ENCODE measurements around the gene COL27A1.
"Not testable (repeated sequence)": the region's sequence is repeated elsewhere in the genome, so short reads cannot be mapped to it uniquely, and the experiment has no call there.

COL27A1 gene

DNA sequence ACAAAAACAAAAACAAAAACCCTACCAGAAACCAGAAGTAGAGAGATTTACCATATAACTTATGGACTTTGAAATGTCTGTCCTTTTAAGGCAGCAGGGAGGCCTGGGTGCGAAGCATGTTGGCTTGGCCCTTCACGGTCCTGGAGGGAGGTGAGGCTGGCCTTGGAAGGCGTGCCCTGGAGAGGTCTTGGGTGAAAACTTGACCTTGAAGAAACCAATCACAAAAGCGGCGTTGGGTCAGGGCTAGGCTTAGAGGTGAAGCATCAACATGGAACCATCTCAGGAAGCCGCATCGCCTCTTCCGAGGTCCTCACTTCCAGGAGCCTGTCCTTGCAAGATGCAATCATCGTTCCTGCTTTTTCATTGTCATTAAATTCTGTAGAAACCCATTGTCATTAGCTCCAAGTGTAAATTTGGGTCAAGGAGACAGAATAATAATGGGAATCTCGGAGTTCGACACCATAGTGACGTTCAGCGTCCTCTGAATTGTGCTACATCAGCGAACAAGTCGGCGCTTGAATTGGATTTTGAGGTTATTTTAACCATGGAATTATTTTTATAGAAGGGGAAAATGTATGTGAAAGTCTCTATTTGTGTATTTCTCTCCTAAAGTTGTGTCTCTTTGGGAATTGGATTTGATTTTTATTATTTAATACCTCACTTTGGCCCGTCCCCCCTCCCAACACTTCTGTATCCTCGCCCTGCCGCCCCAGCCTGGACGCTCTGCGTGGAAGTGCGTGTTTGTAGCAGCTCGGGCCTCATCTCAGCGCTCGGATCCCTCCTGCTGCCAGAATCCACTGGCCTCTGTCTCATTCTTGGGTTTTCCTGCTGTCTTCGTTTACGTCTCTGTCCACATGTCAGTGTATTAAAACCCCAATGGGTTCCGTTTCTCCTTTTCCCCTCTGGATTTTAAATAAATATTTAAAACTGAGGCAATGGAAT is 156.5 kb downstream of the COL27A1 start:
- DNase-seq, result no peak

DNA sequence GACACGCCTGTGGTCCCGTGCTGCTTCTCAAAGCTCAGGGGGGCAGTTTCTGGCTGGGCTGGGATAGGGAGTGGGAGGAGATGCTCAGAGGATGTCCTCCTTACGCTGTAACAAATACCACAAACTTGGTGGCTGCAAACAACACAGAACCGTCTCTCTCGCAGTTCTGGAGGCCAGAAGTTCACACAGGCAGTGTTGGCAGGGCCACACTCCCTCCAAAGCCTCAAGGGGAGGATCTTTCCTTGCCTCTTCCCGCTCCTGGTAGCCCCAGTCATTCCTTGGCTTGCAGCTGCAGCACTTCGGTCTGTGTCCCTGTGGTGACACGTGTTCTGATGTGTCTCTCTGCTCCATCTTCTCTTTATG is 157.2 kb downstream of the COL27A1 start:
- DNase-seq, result no peak

DNA sequence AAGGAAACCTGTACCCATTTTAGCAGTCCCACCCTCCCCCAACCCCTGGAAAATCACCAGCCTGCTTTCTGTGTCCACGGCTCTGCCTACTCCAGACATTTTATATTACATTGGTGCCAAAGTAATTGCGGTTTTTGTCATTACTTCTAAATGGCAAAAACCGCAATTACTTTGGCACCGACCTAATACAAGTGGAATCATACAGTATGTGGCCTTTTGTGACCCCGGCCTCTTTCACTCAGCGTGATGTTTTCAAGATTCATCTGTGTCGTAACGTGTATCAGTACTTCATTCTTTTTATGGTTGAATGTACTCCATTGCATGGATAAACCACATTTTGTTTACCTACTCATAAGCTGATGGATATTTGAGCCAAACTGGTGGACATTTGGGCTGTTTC is 157.8 kb downstream of the COL27A1 start:
- DNase-seq, result no peak

DNA sequence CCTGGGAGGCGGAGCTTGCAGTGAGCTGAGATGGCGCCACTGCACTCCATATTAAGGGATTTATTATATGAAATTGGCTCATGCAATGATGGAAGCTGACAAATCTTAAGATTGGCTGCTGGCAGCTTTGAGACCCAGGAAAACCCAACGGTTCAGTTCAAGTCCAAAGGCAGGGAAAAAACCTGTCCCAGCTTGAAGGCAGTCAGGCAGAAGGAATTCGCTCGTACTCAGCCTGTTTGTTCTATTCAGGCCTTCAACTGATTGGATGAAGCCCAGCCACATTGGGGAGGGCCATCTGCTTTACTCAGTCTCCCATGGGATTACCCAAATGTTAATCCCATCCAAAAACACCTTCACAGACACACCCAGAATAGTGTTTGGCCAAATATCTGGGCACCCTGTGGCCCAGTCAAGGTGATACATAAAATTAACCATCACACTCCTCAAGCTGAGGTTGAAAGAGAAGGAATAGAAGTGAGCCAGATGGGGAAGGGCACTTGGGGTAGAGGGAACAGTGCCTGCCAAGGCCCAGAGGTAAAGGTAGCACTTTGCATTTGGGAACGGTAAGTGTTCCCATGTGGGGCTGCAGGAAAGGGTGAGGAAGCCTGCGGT is 159.0 kb downstream of the COL27A1 start:
- no peak for DNase-seq

DNA sequence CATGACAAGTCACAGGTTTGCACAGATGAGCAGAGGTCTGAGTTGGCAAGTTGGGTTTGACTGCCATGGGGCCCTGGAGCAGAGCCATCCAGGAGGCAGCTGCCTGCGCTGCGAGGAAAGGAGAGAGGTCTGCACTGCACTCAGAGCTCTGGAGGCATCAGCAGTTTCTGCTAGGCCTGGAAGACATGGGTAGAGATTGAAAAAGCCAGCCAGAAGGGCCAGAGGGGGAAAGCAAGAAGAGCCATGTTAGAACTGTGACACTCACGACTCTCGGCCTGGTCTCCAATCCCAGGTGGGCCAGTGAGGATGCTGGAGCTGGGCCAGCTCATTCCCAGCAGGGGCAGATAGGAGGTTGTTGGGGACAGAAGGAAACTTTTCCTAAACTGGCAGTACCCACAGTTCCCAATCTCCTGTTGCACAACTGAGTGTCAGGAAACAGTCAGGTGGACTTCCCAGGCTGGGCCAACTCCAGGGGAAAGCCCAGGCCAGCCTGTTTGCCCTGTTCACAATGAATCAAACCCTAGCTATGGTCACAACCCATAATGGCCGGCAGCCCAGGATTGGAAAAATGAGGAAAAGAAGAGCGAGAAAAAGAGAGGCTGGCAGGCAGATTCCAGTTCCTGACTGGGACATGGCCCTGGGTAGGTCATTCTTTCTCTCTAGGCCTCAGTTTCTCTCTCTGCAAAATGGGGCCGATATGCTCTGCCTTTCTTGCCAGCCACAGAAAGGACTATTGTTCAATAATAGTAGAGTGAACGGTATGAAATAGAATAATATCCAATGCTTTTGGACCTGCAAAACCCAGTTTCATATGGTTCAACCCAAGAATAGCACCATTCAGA is 159.8 kb downstream of the COL27A1 start:
- no peak for DNase-seq

DNA sequence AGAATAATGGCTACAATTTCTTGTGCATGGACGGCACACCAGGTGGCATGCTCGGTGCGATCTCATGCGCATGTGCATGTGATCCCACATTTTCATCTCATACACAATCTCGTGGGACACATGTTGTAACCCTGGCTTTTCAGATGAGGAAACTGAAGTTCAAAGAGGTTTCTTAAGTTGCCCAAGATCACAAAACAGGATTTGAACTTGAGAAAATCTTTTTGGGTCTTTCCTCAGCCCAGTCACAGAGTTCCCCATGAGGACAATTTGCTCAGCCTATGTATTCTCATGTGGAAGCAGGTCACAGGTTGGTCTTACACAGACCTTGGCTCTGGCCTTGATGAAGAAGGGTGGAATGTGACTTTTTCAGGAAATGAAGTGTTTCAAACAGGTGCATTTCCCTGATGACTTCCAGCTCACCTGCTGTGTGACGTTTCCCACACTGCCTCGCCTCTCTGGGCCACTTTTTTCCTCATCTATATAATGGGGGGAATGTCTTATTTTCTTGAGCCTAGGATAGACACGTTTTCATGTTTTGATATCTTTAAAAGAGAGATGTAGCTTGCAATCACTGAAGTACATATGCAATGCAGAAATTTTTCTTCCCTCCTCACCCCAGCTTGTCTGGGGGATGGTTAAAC is 160.5 kb downstream of the COL27A1 start:
- DNase-seq, result no peak

DNA sequence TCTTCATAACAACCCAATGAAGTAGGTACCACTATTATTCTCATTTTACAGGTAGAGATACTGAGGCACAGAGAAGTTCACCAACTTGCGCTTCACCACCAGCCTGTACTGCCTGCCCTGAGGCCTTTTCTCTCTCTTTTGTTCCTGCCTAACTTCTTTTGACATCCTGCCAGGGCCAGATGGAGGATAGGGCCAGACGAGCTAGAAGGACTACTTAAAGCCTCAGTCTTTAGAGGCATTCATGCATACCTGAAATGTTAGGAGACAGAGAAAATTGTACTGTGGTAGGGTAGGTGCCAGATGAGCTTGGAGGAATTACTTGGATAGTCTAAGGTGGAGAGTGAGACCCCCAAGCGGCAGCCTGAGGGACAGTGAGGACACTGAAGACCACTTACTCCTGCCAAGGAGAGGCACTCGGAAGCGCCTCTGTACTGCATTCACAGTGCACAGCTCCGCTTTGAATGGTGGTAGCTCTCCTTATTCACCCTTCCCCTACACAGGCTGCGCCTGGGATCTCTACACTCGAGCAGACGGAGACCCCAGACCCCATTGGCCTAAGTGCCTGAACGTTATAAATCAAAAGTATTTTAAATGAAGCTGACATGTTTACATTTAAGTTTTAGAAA is 161.4 kb downstream of the COL27A1 start:
- DNase-seq, result peak; percentile 9

DNA sequence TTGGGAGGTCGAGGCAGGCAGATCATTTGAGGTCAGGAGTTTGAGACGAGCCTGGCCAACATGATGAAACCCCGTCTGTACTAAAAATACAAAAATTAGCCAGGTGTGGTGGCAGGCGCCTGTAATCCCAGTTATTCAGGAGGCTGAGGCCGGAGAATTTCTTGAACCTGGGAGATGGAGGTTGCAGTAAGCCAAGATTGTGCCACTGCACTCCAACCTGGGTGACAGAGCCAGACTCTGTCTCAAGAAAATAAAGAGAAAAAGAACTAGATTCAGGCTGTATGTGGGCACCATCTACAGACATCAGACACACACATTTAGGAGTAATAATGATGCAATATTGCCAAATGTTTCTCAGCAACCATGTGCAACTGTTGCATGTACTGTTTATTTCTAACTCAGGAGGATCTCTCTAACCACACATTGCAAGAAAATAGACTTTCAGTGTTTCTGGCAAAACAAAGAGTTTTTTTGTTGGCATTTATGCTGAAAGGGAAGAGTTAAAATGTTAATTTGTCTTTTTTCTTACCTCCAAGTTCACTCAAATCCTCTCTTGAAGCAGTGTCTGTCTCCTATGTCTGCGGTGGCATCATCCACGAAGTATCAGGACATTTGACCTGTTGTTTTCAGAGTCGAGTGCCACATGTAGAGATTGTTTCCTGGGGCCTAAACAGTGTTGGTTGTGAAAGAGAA is 162.5 kb downstream of the COL27A1 start:
- no peak for DNase-seq

DNA sequence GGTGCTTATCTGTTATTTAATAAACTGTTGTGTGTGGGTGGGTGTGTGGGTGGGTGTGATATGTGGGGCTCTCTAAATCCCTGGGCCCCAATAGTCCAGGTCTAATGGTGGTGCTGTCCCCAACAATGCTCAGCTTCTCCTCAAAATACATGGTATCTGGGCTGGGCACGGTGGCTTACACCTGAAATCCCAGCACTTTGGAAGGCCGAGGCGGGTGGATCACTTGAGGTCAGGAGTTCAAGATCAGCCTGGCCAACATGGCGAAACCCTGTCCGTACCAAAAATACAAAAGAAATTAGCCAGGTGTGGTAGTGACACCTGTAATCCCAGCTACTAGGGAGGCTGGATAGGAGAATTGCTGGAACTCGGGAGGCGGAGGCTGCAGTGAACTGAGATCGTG is 163.1 kb downstream of the COL27A1 start:
- no peak for DNase-seq

DNA sequence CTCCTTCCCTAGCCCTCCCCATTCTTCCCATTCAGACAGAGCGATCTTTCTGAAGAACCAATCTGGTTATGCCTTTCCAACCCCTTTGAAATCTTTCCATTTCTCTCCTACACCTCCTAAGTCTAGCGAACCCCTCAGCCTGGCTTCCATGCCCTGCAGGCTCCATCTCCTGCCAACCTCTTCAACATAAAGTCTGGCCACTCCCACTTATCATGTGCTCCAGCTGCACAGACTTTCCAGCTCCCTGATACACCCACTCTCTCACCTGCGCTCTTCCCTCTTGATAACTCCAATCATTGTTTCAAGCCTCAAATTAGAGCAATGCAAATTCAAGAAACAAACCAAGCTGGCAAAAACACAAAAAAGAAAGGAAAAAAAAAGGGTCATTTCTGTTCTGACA is 163.8 kb downstream of the COL27A1 start:
- DNase-seq, result peak; percentile 81

DNA sequence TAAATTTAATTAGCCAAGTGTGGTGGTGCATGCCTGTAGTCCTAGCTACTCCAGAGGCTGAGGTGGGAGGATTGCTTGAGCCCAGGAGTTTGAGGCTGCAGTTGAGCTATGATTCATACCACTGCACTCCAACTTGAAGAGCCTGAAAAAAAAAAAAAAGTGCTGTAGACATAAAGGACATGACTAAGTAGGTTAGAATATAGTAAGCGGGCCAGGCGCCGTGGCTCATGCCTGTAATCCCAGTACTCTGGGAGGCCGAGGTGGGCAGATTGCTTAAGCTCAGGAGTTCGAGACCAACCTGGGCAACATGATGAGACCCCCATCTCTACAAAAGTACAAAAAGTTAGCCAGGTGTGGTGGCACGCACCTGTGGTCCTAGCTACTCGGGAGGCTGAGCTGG is 165.4 kb downstream of the COL27A1 start:
- not testable (repeated sequence) for DNase-seq

DNA sequence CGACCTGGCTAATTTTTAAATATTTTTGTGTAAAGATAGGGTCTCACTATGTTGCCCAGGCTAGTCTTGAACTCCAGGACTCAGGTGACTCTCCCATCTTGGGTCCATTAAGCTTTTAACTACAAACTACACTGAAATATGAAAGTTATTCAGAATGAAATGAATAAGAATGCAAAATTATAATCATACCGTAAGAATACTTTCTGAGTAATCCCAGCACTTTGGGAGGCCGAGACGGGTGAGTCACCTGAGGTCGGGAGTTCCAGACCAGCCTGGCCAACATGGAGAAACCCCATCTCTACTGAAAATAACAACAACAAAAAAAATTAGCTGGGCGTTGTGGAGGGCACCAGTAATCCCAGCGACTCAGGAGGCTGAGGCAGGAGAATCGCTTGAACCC is 166.4 kb downstream of the COL27A1 start:
- DNase-seq, result no peak

DNA sequence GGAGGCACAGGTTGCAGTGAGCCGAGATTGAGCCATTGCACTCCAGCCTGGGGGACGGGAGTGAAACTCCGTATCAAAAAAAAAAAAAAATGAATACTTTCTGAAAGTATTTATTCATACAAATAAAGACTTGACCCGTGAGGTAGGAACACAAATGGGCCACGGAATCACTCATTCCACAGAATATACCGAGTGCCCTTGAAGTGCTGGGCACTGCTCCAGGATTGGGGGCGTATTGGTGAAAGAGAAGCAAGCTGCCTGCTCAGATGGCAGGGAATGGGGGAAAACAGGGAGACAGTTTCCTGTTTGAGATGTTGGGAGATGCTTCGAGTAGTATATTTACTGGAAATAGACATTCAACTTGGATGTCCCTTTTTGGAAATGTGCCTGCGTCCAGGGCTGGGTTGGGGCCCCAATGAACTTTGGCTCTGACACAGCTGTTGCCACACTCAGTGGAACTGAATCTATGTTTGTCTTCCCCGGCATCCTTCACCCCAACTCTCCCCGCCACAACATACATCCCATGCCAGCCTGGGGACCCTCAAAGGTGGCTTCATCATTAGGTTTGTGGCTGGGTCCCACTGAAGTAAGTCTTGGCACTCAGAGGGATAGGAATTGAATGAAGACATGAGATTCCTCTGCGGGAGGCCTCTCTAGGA is 167.0 kb downstream of the COL27A1 start:
- DNase-seq, result not testable (repeated sequence)

DNA sequence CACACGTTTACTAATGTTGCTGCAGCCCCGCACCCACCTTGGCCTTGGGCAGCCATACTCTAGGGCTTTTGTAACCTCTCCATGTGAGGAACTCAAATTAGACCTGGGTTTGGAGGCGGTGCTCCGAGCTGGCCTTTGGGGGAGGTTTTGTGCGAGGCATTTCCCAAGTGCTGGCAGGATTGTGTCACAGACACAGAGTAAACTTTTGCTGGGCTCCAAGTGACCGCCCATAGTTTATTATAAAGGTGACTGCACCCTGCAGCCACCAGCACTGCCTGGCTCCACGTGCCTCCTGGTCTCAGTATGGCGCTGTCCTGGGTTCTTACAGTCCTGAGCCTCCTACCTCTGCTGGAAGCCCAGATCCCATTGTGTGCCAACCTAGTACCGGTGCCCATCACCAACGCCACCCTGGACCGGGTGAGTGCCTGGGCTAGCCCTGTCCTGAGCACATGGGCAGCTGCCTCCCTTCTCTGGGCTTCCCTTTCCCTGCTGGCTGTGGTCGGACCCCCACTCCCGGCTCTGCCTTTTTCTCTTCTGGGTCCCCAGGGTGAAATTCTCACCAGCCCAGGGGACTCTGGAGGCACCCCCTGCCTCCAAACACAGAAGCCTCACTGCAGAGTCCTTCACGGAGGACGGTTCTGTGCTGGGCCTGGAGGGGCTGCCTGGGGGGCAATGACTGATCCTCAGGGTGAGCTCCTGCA is 167.6 kb downstream of the COL27A1 start, which contains the start of gene ORM1:
Gene ORM1 (plus strand): TSS at position 268 of the 701 bp plus-strand sequence. CDS start 36 bp downstream, at position 304.
- not testable (repeated sequence) for DNase-seq

DNA sequence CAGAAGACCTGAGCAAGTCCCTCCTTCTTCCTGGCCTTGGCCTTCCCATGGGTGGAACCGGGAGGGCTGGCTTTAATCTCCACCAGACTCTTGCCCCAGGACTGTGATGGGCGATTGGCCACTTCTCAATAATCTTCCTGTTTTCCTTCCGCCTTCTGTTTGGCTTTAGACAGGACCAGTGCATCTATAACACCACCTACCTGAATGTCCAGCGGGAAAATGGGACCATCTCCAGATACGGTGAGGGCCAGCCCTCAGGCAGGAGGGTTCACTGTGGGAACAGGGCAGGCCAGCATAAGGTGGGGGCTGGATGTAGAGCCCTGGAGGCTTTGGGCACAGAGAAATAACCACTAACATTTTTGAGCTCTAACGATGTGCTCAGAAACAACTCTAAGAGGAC is 168.5 kb downstream of the COL27A1 start:
- DNase-seq, result not testable (repeated sequence)

DNA sequence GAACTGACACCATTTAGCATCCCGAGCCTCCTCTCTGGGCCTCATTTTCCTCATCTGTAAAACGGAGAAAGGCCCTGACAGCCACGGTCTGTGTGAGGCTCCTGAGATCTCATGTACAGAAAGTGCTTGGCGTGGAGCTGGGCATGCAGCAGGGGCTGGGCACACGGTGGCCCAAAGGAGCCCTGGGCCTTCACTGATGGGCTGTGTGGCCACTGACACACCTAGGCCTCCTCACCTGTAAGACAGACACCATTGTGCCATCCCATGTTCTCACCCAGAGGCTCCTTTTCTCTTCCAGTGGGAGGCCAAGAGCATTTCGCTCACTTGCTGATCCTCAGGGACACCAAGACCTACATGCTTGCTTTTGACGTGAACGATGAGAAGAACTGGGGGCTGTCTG is 169.2 kb downstream of the COL27A1 start:
- DNase-seq, result no peak

DNA sequence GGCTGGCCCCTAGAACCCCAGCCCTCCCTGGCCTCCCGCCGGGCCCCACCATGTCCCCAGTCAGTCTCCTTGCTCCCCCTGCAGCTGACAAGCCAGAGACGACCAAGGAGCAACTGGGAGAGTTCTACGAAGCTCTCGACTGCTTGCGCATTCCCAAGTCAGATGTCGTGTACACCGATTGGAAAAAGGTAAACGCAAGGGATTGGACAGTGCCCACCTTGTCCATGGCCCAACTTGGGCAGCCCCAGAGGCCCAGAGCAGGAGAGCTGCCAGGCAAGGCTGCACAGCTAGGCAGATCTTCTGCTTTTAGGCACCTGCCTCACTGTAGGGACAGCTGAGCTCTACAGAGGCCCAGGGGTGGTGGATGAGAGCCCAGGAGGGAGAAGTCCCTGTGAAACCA is 169.6 kb downstream of the COL27A1 start:
- not testable (repeated sequence) for DNase-seq

DNA sequence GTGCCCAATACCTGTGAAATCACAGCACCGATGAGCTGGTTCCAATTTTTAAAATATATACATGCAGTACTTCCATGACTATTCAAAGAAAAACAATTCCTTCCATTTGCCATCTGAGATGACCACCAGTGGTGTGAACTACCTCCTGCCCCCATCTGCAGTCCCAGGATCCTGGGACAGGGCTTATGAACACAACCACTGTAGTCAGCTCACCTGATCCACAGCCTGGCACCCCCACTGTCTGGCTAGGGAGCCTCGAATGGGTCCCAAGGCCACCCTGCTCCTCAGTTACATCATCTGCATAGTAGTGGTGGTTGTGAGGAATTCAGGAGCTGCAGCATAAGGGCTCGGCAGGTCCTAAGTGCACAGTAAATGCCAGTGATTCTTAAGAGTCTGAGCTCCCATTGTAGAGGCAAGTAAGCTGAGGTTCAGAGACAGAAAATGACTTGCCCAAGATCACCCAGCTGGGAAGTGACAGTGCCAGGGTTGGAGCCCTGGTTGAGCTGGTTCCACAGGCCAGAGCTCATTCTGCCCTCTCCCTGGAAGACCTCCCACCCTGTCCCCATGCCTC is 170.4 kb downstream of the COL27A1 start:
- DNase-seq, result not testable (repeated sequence)

DNA sequence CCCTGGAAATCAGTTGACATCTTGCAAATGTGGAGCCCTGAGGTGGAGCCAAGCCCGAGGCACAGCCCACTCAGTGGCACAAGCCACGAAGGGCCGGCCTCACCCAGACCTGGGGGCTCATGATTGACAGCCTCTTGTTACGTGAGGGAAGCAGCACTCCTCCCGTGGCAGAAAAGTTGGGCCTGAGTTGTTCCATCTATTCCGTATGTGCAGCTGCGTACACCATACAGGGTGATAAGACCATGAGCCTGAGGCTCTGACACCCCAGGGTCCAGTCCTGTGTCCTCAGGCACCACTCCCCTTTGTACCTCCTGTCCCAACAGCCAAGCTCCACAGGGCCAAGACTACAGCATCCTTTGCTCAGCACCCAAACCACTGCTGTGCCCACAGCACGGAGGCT is 172.4 kb downstream of the COL27A1 start:
- no peak for DNase-seq

DNA sequence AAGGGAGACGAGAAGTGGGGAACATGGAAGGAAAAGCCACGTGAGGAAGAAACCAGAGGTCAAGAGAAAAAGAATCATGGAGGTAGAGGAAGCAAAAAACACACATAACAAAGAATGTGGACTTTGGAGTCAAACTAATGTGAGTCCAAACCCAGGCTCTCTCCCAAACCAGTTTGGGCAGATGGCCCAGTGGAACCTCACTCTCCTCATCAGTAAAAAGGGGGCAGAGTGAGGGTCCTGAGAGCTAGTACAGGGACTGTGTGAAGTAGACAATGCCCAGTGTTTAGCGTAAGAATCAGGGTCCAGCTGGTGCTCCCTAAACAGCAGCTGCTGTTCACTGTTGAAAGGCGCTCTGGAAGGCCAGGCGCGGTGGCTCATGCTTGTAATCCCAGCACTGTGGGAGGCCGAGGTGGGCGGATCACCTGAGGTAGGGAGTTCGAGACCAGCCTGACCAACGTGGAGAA is 173.1 kb downstream of the COL27A1 start:
- not testable (repeated sequence) for DNase-seq

Data from NCI-H1105 treated with DMSO at 0.1 percent for 48 hours (cell line).